DMS79 treated with DMSO at 0.1 percent for 48 hours (cell line): ENCODE results near the gene SMURF1.

ENCODE experiments used
- DNase-seq: peaks from one replicate; lab custom pipeline; 2025; lab: John Stamatoyannopoulos, UW

Gene SMURF1

GRCh38 chr7:98988641-98989040 lies 155.3 kb downstream of the SMURF1 start:
- DNase-seq, result no peak

- no peak for DNase-seq
These were observed 158.0 kb downstream of the SMURF1 start for GRCh38 chr7:98985945-98986344.

- no peak for DNase-seq
These were observed 158.5 kb downstream of the SMURF1 start for GRCh38 chr7:98985406-98985805.

GRCh38 chr7:98984126-98984525 lies 159.8 kb downstream of the SMURF1 start:
- no peak for DNase-seq

GRCh38 chr7:98982686-98983085 lies 161.2 kb downstream of the SMURF1 start:
- no peak for DNase-seq

- DNase-seq, result no peak
These were observed 162.2 kb downstream of the SMURF1 start for GRCh38 chr7:98981701-98982100.

- DNase-seq, result no peak
These were observed 165.2 kb downstream of the SMURF1 start for GRCh38 chr7:98978672-98979071.
